Measurements from ENCODE around the gene RAB3IP.
"Not testable (repeated sequence)": the region's sequence is repeated elsewhere in the genome, so short reads cannot be mapped to it uniquely, and the experiment has no call there.

- TF ChIP-seq POLR2A, CTCF, EP300 (IDR thresholded peaks at IDR 0.05): not testable (repeated sequence)
Measured at GRCh38 chr12:69807101-69807897, 68.6 kb downstream of the RAB3IP start.
